ENCODE results near the gene TBC1D22A. TPM values are rescaled to one million over a fixed set of nuclear protein-coding genes. Genes with fewer than 3 reads are reported as not detected.

TBC1D22A gene
- total and polyA plus RNA-seq, 9 of the 15 experiments (the other 6 are each of a cell fraction or from before 2014, with no cell fraction given) = 0.20 to 11.5 (median 5.2) TPM

GRCh38 chr22:46895753-46896152 is 133.3 kb downstream of the TBC1D22A start (continued):
- TF ChIP-seq ZBTB40 (IDR thresholded peaks at IDR 0.05) (0 out of 2 replicates have a peak, but pooled peaks have one; percentile 31), ZBTB40 (CRISPR knock-in tag; IDR thresholded peaks at IDR 0.05) (no peak), ZC3H8 (IDR thresholded peaks at IDR 0.05) (no peak), SMAD4 (CRISPR knock-in tag; conservative IDR thresholded peaks at IDR 0.05) (peak; percentile 80), RBM25 (IDR thresholded peaks at IDR 0.05; ENCODE audit: low read depth, low read length, severe bottlenecking) (no peak), ZNF23 (CRISPR knock-in tag; IDR thresholded peaks at IDR 0.05) (no peak), BCOR (IDR thresholded peaks at IDR 0.05) (peak; percentile 11; the same call in 1 of the 2 replicates), ZZZ3 (IDR thresholded peaks at IDR 0.05) (no peak), PURB (CRISPR knock-in tag; IDR thresholded peaks at IDR 0.05; ENCODE audit: low read depth) (no peak), HDAC2 (IDR thresholded peaks at IDR 0.05) (peak; percentile 54; the same call in 1 of the 2 replicates), EP300 (IDR thresholded peaks at IDR 0.05; ENCODE audit: low read length) (peak; percentile 81), ZNF124 (CRISPR knock-in tag; IDR thresholded peaks at IDR 0.05) (no peak), ARHGAP35 (IDR thresholded peaks at IDR 0.05; ENCODE audit: partially characterized antibody) (no peak), ZNF212 (CRISPR knock-in tag; IDR thresholded peaks at IDR 0.05) (no peak), MITF (IDR thresholded peaks at IDR 0.05) (no peak), ETS1 (conservative IDR thresholded peaks at IDR 0.05; ENCODE audit: control insufficient read depth, low read depth, low read length) (0 out of 2 replicates have a peak, but pooled peaks have one; percentile 23), ZFX (CRISPR knock-in tag; IDR thresholded peaks at IDR 0.05) (no peak), NFIX (CRISPR knock-in tag; IDR thresholded peaks at IDR 0.05; ENCODE audit: low read depth) (no peak), TCFL5 (CRISPR knock-in tag; conservative IDR thresholded peaks at IDR 0.05) (no peak), SETDB1 (IDR thresholded peaks at IDR 0.05; ENCODE audit: low read length) (no peak)

All from K562 (cell line).